Vagina (tissue), 2 donors: ENCODE measurements around the gene FDXACB1. TPM values are rescaled to one million over a fixed set of nuclear protein-coding genes. Genes with fewer than 3 reads are reported as not detected.
A peak's percentile ranks its signal among the peaks of the same experiment; 100 is the strongest.

Experiments
- DNase-seq, 2 donors: peaks; one replicate each; pipeline ENCODE4 v3.0.0-alpha.2; 2017; ENCODE audit errors: extremely low spot score in 2 of 2
- H3K27ac ChIP-seq: fragments of 200-600 bp; sonication (generic); one replicate; pipeline ENCODE4 v1.5.1; 2019
- H3K27me3 ChIP-seq: fragments of 200-600 bp; sonication (generic); one replicate; pipeline ENCODE4 v1.5.1; 2019
- H3K36me3 ChIP-seq, 2 donors: fragments of 200-600 bp; sonication (generic); one replicate each; pipeline ENCODE4 v1.5.1; 2017 to 2019
- H3K4me1 ChIP-seq: fragments of 200-600 bp; sonication (generic); one replicate; pipeline ENCODE4 v1.5.1; 2019
- H3K4me3 ChIP-seq, 2 donors: fragments of 200-600 bp; sonication (generic); 1 replicate in 1 of 2; 2 replicates in 1 of 2; pipeline ENCODE4 v1.5.1; 2016 to 2019
- H3K9me3 ChIP-seq: fragments of 200-600 bp; sonication (generic); one replicate; pipeline ENCODE4 v1.5.1; 2019
- CTCF ChIP-seq, 3 experiments: fragments of 450-650 bp in 2 of 3; fragments of 200-600 bp in 1 of 3; sonication (generic) in 1 of 3; IDR thresholded peaks; one replicate each; pipeline ENCODE4 v1.5.1; 2017 to 2019; ENCODE audit warnings: antibody characterized with exemption in 3 of 3, mild to moderate bottlenecking in 2 of 3, moderate library complexity in 2 of 3
- POLR2A ChIP-seq, 2 donors: fragments of 450-650 bp; IDR thresholded peaks; one replicate each; pipeline ENCODE4 v1.6.1; 2017; ENCODE audit warnings: antibody characterized with exemption in 2 of 2, mild to moderate bottlenecking in 2 of 2, moderate library complexity in 2 of 2
- POLR2AphosphoS5 ChIP-seq, 2 donors: sonication (generic); formaldehyde crosslinking; IDR thresholded peaks; one replicate each; pipeline ENCODE4 v1.9.0; 2017; ENCODE audit warnings: antibody characterized with exemption in 2 of 2, mild to moderate bottlenecking in 2 of 2, low read depth in 1 of 2; ENCODE audit not compliant: insufficient read depth in 1 of 2
- intact Hi-C: fragments of 100-400 bp; cut with DNase I; formaldehyde crosslinking; loops from one replicate; pipeline ENCODE4 v1.15.1; 2023
- total RNA-seq: library from RNA; depleted of rRNA; stranded (reverse); fragments of >200 nt; gene quantifications from one replicate; pipeline ENCODE4 v1.2.3, GENCODE V29; 2016

The FDXACB1 gene
- total RNA-seq: not detected

GRCh38 chr11:111878849-111879636 is at the start of gene FDXACB1, which contains the start of gene CFAP68:
Gene FDXACB1, minus strand, starts transcription at chr11:111879165. Its CDS starts 33 bp downstream, at chr11:111879132.
Gene CFAP68, plus strand, starts transcription at chr11:111879541. Its CDS starts 20 bp downstream, at chr11:111879561.
- TF ChIP-seq POLR2A (IDR thresholded peaks at IDR 0.05) (no peak), CTCF (IDR thresholded peaks at IDR 0.05) (peak; percentile 92 to 98 (median 97)), POLR2AphosphoS5 (IDR thresholded peaks at IDR 0.05; ENCODE audit: insufficient read depth in 1 of 2, low read depth in 1 of 2) (peak; percentile 94 to 96)
- H3K9me3 ChIP-seq: no peaks in the 10 kb centered on the region
- H3K36me3 ChIP-seq: no peaks in the 10 kb centered on the region
- no peaks in the 10 kb centered on the region for H3K27me3 ChIP-seq
- intact Hi-C loops: loop anchor here (5.0 to 10.0 kb wide), 3 partner anchors 46 to 208 kb away; partner anchors contain the start of genes SDHD and TIMM8B
- H3K27ac ChIP-seq: peak within 1 kb of the TSS; percentile 94
- DNase-seq: peak; percentile 99
- peaks cover 18% of the 10 kb centered on the region for H3K4me1 ChIP-seq
- H3K4me3 ChIP-seq: peak within 1 kb of the TSS; percentile 59 to 72

DNA sequence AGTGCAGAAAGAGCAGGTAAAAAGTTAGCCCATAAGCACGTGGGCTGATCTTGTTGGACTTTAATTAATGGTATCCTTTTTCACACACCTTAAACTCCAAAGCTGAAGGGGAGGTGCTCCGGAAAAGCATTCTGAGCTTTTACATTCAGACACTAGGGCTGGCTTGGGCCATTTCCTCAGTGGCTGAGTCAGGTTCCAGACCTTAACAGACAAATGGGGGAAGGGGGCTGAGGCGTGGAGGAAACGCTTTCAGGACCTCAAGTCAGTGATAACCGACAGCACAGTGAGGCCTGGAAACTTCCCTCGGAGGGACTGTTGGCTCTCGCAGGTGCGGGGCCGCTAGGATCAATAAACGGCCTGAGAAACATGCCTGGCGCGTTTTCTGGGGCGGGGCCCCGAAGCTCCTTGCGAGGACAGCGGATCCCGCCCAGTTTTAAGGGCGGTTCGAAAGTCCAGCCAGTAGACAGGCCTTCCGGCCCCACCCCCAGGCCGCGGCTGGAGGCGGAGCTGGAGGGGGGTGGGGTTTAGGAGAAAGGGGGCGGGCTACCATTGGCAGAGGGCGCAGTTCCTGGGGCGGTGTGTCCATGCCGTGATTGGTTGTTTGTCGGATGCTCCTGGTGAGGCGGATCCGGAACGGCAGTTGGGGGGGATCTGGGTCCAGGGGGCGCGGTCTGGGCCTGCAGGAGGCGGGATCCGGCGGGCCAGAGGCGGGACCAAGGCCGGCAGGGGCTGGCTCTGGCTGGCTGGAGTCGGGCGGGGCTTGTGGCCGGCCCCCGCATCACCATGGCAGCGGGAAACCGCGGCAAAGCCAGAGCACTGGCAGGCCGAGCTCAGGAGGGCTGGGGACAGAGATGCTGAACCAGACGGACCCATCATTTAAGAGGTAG is 47.8 kb upstream of the FDXACB1 start:
- TF ChIP-seq POLR2AphosphoS5 (IDR thresholded peaks at IDR 0.05; ENCODE audit: insufficient read depth in 1 of 2, low read depth in 1 of 2) (peak; percentile 83 to 95), CTCF (IDR thresholded peaks at IDR 0.05) (no peak), POLR2A (IDR thresholded peaks at IDR 0.05) (peak in 1 of 2 donors; percentile 57)
- Histone ChIP-seq H3K27me3 (no peaks in the 10 kb centered on the region), H3K27ac (peak overlapping the region; percentile 71), H3K4me1 (peaks cover 31% of the 10 kb centered on the region), H3K9me3 (no peaks in the 10 kb centered on the region), H3K36me3 (no peaks in the 10 kb centered on the region), H3K4me3 (peak overlapping the region; percentile 29 to 39)
- DNase-seq: peak in 1 of 2 donors; percentile 97
- intact Hi-C loops: loop anchor here (10.0 kb wide), 1 partner anchor 52 kb away; the partner anchor contains the start of genes ALG9, CFAP68 and FDXACB1

DNA sequence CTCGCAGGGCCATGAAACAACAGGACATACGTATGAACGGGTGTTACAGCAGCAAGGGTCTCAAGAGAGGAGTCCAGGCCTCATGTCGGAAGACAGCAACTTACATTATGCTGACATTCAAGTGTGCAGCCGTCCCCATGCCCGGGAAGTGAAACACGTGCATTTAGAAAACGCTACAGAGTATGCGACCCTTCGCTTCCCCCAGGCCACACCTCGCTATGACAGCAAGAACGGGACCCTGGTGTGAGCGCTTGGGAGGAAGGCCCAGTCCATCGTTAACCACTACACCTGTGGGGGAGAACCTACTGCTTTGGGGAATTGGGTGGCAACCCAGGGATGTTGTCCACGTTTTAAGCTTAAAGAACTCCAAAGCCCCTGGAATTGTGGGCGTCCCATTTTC is 47.0 kb upstream of the FDXACB1 start:
- TF ChIP-seq POLR2A (IDR thresholded peaks at IDR 0.05) (no peak), CTCF (IDR thresholded peaks at IDR 0.05) (no peak), POLR2AphosphoS5 (IDR thresholded peaks at IDR 0.05; ENCODE audit: insufficient read depth in 1 of 2, low read depth in 1 of 2) (no peak)
- no peaks in the 10 kb centered on the region for H3K9me3 ChIP-seq
- H3K4me3 ChIP-seq: peak overlapping the region; percentile 29 to 39
- H3K4me1 ChIP-seq: peaks cover 31% of the 10 kb centered on the region
- no peaks in the 10 kb centered on the region for H3K27me3 ChIP-seq
- no peak for DNase-seq
- intact Hi-C loops: loop anchor here (10.0 kb wide), 1 partner anchor 51 kb away; the partner anchor contains the start of genes ALG9, CFAP68 and FDXACB1
- H3K27ac ChIP-seq: peak overlapping the region; percentile 71
- H3K36me3 ChIP-seq: no peaks in the 10 kb centered on the region

GRCh38 chr11:111923951-111924350 is 45.0 kb upstream of the FDXACB1 start:
- H3K36me3 ChIP-seq: no peaks in the 10 kb centered on the region
- H3K27me3 ChIP-seq: no peaks in the 10 kb centered on the region
- no peaks in the 10 kb centered on the region for H3K9me3 ChIP-seq
- intact Hi-C loops: loop anchor here (10.0 kb wide), 1 partner anchor 49 kb away; the partner anchor contains the start of genes ALG9, CFAP68 and FDXACB1
- peaks cover 35% of the 10 kb centered on the region for H3K4me1 ChIP-seq
- TF ChIP-seq CTCF (IDR thresholded peaks at IDR 0.05) (no peak), POLR2A (IDR thresholded peaks at IDR 0.05) (no peak), POLR2AphosphoS5 (IDR thresholded peaks at IDR 0.05; ENCODE audit: insufficient read depth in 1 of 2, low read depth in 1 of 2) (peak in 1 of 2 donors; percentile 24)
- DNase-seq: no peak
- no peak overlapping the region for H3K4me3 ChIP-seq
- peak overlapping the region; percentile 89 for H3K27ac ChIP-seq
